GM18873 (cell line): Measurements from ENCODE around the gene GNRH2.
"Not testable (repeated sequence)": the region's sequence is repeated elsewhere in the genome, so short reads cannot be mapped to it uniquely, and the experiment has no call there.

Experiments used
- ATAC-seq: cut with Tn5 transposase; IDR thresholded peaks from one replicate; pipeline ENCODE4 v1.9.1; 2021; ENCODE audit warnings: mild to moderate bottlenecking, moderate library complexity, moderate number of reproducible peaks; ENCODE audit not compliant: unreplicated experiment, low FRiP score

The GNRH2 gene

DNA sequence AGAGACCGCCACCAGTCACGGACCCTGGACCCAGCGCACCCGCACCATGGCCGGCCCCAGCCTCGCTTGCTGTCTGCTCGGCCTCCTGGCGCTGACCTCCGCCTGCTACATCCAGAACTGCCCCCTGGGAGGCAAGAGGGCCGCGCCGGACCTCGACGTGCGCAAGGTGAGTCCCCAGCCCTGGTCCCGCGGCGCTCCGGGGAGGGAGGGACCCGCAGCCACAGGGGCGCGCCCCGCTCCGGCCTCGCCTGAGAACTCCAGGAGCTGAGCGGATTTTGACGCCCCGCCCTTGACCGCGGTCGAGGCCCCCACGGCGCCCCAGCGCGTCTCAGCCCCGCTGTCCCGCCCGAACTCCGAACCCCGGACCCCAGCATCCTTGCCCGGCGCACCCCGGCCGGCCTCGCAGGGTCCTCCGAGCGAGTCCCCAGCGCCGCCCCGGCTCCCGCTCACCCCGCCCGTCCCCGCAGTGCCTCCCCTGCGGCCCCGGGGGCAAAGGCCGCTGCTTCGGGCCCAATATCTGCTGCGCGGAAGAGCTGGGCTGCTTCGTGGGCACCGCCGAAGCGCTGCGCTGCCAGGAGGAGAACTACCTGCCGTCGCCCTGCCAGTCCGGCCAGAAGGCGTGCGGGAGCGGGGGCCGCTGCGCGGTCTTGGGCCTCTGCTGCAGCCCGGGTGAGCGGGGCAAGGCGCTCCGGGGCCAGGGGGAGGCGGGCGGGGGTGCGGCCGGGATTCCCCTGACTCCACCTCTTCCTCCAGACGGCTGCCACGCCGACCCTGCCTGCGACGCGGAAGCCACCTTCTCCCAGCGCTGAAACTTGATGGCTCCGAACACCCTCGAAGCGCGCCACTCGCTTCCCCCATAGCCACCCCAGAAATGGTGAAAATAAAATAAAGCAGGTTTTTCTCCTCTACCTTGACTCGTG, 28.4 kb downstream of the GNRH2 start, which contains the start of gene OXT:
Gene OXT (plus strand): TSS at position 11 of the 920 bp plus-strand sequence. CDS start 36 bp downstream, at position 47.
- ATAC-seq = no peak

GRCh38 chr20:3072530-3073250, 29.3 kb downstream of the GNRH2 start:
- no peak for ATAC-seq

GRCh38 chr20:3073251-3073643, 29.8 kb downstream of the GNRH2 start:
- not testable (repeated sequence) for ATAC-seq

DNA sequence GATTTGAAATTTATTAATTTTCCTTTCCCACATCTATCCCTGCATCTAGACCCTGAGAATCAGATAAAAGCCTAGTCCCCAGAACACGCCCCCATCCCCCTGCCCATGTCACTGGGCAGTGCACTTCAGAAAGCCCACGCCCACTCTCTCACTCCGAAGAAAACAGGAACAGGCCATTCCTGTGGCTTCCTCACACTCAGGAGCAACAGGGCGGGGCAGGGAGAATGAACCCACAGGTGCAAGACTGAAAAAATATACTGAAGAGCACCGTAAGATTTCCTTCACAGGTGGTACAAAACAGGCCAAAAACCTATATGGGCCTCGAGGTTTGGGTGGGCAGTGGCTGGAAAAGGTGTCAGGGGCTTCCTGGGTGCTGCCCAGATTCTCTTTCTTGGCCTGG, 31.4 kb downstream of the GNRH2 start:
- ATAC-seq = no peak

DNA sequence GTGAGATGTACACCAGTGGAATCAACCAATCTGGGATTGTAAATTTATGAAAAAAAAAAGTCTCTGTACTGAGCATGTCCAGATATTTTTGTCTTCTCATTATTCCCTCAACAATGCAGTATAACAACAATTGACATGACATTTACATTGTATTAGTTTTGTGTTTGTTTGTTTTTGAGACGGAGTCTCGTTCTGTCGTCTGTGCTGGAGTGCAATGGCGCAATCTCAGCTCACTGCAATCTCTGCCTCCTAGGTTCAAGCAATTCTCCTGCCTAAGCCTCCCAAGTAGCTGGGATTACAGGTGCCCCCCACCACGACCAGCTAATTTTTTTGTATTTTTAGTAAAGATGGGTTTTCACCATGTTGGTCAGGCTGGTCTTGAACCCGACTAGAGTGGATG, 31.9 kb downstream of the GNRH2 start:
- ATAC-seq = not testable (repeated sequence)

GRCh38 chr20:3077618-3078134, 34.3 kb downstream of the GNRH2 start:
- no peak for ATAC-seq

- ATAC-seq = no peak
Measured at GRCh38 chr20:3080939-3081388, 37.5 kb downstream of the GNRH2 start.

- no peak for ATAC-seq
Measured at GRCh38 chr20:3081641-3082040, 38.2 kb downstream of the GNRH2 start.

- ATAC-seq = no peak
Measured at GRCh38 chr20:3082306-3082951, 39.0 kb downstream of the GNRH2 start.

DNA sequence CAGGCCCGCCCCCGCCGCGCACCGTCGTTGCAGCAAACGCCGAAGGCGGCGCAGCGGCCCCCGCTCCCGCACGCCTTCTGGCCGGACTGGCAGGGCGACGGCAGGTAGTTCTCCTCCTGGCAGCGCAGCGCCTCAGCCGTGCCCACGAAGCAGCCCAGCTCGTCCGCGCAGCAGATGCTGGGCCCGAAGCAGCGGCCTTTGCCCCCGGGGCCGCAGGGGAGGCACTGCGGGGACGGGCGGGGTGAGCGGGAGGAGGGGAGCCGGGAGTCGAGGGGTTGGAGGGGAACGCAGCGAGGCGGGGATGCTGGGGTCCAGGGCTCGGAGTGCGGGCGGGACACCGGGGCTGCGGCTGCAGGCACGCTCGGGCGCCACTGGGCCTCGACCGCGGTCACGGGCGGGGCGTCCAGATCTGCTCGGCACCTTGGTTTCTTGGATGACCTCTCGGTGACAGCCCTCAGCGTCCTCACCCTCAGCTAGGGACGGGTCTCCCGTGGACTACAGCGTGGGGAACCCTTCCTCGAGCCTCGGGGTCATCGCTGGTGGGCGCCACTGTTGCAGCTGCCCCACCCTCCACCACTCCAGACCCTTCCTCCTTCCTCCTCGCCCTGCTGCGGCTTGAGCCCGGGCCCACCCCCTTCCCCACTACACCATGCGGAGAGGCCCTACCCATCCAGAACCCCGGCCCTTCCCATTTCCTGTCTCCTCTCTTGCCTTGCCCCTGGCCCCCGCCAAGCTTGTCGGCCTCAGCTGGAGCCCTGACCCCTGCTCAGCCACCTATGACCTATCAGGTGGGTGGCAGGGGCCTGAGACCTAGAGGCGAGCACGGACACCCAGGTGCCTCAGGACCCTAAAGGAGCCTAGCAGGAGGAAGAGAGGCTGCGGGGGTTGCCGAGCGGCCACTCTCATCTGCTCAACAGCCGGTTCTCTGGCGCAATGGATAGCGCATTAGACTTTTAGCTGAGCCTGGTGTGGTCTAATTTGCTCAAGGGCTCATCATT, 39.8 kb downstream of the GNRH2 start:
- ATAC-seq = no peak

GRCh38 chr20:3084283-3084985, 41.0 kb downstream of the GNRH2 start, which contains the start of gene AVP:
TSS of gene AVP (minus strand) at chr20:3084724. CDS start at chr20:3084674, 50 bp downstream.
- no peak for ATAC-seq

DNA sequence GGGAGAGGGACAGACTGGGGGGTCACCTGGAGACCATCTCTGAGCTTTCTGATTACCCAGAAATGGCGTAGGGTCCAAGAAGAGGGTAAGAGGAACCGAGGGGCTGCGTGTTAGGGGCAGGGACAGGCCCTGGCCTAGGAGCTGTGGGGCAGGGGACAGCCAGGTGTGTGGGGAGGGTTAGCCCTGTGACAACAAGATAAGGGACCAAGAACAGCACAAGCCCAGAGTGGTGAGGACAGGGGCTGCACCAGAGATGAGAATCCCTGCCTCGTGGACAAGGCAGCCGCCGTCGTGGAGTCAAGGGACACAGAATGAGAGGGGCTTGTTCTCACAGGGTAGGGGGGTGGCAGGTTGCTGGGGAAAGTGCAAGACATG, 41.6 kb downstream of the GNRH2 start:
- no peak for ATAC-seq

GRCh38 chr20:3085571-3086072, 42.2 kb downstream of the GNRH2 start:
- no peak for ATAC-seq

- no peak for ATAC-seq
Measured at GRCh38 chr20:3088031-3088430, 44.6 kb downstream of the GNRH2 start.

DNA sequence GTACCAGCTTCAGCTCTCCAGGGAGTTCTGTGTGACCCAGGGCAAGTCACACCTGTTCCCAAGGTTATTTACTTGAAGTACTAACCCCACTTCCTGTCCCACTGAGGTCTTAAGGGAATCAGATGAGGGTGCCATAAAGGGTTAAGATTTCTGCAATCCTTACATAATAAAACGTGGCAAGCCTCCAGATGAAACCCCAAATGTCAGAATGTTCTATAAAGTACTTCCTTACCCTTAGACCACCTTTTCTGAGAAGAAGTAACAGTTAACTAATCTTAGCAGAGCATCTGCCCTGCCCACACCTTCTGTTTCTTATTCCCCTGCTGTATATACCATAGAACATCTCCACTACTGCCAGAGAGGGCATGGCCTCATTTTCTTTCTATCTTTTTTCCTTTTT, 47.1 kb downstream of the GNRH2 start:
- no peak for ATAC-seq

DNA sequence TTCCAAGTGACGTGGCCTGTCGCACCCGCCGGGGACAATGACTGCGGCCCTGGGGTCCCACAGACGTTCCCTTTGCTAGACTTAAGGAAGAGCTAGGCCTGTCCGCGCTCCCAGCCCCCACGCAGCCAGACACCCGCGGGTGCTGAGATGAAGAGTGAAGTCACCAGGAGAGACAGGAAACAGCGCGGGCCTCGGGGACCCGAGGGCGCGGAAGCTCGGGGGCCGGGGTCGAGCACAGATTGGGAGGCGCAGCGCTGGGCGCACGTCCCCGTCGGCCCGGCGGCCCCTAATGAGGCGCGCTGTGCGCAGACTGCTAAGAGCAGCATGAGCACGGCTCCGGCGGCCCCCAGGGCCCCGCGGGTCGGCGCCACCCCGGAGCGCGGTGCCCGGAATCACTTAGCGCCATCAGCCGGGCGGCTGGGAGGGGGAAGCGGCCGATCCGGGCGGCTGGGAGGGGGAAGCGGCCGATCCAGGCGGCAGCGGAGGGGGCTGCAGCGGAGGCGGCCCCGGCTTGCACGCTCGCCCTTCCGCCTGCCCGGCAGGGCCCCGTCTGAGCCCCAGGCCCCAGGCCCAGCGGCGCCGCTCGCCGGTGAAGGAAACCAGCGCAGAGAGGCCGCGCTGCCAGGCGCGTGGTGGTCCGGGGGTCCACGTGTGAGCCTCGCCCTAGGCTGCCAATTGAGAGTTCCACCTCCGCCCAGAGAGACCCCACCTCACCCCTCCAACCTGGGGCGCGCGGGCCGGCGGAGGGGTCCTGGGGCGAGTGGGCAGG, 49.4 kb downstream of the GNRH2 start:
- no peak for ATAC-seq

DNA sequence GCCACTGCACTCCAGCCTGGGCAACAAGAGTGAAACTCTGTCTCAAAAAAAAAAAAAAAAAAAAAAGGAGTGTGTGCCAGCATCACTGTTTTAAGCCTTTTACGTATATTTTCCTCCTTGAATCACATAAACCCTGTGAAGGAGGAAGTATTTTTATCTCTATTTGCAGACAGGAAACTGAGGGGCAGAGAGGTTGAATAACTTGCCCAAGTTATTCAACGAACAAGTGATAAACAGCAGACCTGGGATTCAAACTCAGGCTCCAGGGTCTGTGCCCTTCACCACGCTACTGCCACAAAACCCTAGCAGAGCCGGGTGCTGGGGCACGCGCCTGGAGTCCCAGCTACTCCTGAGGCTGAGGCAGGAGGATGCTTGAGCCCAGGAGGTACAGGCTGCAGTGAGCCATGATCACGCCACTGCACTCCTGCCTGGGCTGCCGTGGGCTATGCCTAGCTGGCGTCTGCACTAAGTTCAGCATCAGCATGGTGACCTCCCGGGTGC, 50.5 kb downstream of the GNRH2 start:
- no peak for ATAC-seq
